Esophagus muscularis mucosa (tissue), 4 donors: ENCODE results near the gene PCSK4. TPM values are rescaled to one million over a fixed set of nuclear protein-coding genes. Genes with fewer than 3 reads are reported as not detected.

Experiments used
- DNase-seq: peaks from one replicate; pipeline ENCODE4 v3.0.0-alpha.2; 2017; ENCODE audit errors: extremely low spot score
- H3K27ac ChIP-seq, 4 donors: fragments of 200-600 bp; sonication (generic); replicated peaks in 1 of 4; 1 replicate in 3 of 4; 2 replicates in 1 of 4; pipeline ENCODE4 v1.5.1; 2016 to 2019; ENCODE audit warnings: mild to moderate bottlenecking in 1 of 4
- H3K27me3 ChIP-seq, 4 donors: fragments of 200-600 bp; sonication (generic); one replicate each; pipeline versions ENCODE4 v1.5.1 to v1.6.0; 2016 to 2019
- H3K36me3 ChIP-seq, 4 donors: fragments of 200-600 bp; sonication (generic); one replicate each; pipeline ENCODE4 v1.5.1; 2016 to 2019
- H3K4me1 ChIP-seq, 4 donors: fragments of 200-600 bp; sonication (generic); one replicate each; pipeline ENCODE4 v1.5.1; 2016 to 2019
- H3K4me3 ChIP-seq, 4 donors: fragments of 200-600 bp; sonication (generic); 1 replicate in 2 of 4; 2 replicates in 2 of 4; pipeline ENCODE4 v1.5.1; 2016 to 2019; ENCODE audit warnings: mild to moderate bottlenecking in 4 of 4, moderate library complexity in 1 of 4
- H3K9me3 ChIP-seq, 4 donors: fragments of 200-600 bp; sonication (generic); 1 replicate in 3 of 4; 2 replicates in 1 of 4; pipeline ENCODE4 v1.5.1; 2016 to 2019
- EP300 ChIP-seq: sonication (generic); formaldehyde crosslinking; IDR thresholded peaks from one replicate; pipeline ENCODE4 v1.6.1; 2017; ENCODE audit warnings: antibody characterized with exemption
- POLR2A ChIP-seq: fragments of 450-650 bp; IDR thresholded peaks from one replicate; pipeline ENCODE4 v1.6.1; 2017; ENCODE audit warnings: antibody characterized with exemption, moderate library complexity, mild to moderate bottlenecking, low read depth
- POLR2AphosphoS5 ChIP-seq, 2 donors: sonication (generic); formaldehyde crosslinking; IDR thresholded peaks; one replicate each; pipeline ENCODE4 v1.6.1; 2017; ENCODE audit warnings: antibody characterized with exemption in 2 of 2
- WGBS: methylation state at CpG from one replicate; pipeline ENCODE4 v1.1.5; 2018; 5-methylcytosine and 5-hydroxymethylcytosine counted together
- intact Hi-C: fragments of 100-400 bp; cut with DNase I; formaldehyde crosslinking; loops from one replicate; pipeline ENCODE4 v1.15.1; 2023
- total RNA-seq, 4 donors: library from RNA; depleted of rRNA; stranded (reverse); fragments of >200 nt; gene quantifications; one replicate each; pipeline versions ENCODE4 v1.1.0 to v1.2.1, GENCODE V29; 2016
- TF ChIP-seq, protein P1 (sequence below), 3 experiments: fragments of 200-600 bp in 2 of 3; fragments of 450-650 bp in 1 of 3; sonication (generic) in 2 of 3; IDR thresholded peaks; one replicate each; pipeline ENCODE4 v1.5.1; 2017 to 2019; ENCODE audit warnings: antibody characterized with exemption in 3 of 3, mild to moderate bottlenecking in 2 of 3, moderate library complexity in 1 of 3

Gene PCSK4
- total RNA-seq, 4 donors from 2014 or later: 1.9 to 5.4 (median 3.3) TPM

GRCh38 chr19:1459479-1459878 lies 30.7 kb downstream of the PCSK4 start:
- Histone ChIP-seq H3K4me1 (peaks cover 6 to 26% (median 21%) of the 10 kb centered on the region in 4 donors), H3K9me3 (no peaks in the 10 kb centered on the region), H3K4me3 (no peak overlapping the region), H3K36me3 (peaks cover 0 to 22% (median 17%) of the 10 kb centered on the region in 4 donors), H3K27me3 (peaks cover 0 to 53% (median 34%) of the 10 kb centered on the region in 4 donors), H3K27ac (no peak overlapping the region)
- DNase-seq: no peak
- TF ChIP-seq, protein P1, sequence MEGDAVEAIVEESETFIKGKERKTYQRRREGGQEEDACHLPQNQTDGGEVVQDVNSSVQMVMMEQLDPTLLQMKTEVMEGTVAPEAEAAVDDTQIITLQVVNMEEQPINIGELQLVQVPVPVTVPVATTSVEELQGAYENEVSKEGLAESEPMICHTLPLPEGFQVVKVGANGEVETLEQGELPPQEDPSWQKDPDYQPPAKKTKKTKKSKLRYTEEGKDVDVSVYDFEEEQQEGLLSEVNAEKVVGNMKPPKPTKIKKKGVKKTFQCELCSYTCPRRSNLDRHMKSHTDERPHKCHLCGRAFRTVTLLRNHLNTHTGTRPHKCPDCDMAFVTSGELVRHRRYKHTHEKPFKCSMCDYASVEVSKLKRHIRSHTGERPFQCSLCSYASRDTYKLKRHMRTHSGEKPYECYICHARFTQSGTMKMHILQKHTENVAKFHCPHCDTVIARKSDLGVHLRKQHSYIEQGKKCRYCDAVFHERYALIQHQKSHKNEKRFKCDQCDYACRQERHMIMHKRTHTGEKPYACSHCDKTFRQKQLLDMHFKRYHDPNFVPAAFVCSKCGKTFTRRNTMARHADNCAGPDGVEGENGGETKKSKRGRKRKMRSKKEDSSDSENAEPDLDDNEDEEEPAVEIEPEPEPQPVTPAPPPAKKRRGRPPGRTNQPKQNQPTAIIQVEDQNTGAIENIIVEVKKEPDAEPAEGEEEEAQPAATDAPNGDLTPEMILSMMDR (IDR thresholded peaks at IDR 0.05): no peak
- no peak for TF ChIP-seq POLR2AphosphoS5 (IDR thresholded peaks at IDR 0.05)
- TF ChIP-seq EP300: no peak
- TF ChIP-seq POLR2A: no peak
- 88% methylated on average over 9 of the region's 9 CpGs for WGBS
- intact Hi-C loops: no loop called here

- Histone ChIP-seq H3K9me3 (no peaks in the 10 kb centered on the region), H3K36me3 (peaks cover 0 to 22% (median 17%) of the 10 kb centered on the region in 4 donors), H3K4me1 (peaks cover 8 to 39% (median 33%) of the 10 kb centered on the region in 4 donors), H3K27ac (no peak overlapping the region), H3K27me3 (peaks cover 0 to 58% (median 47%) of the 10 kb centered on the region in 4 donors), H3K4me3 (no peak overlapping the region)
- DNase-seq: no peak
- intact Hi-C loops: no loop called here
- 87% methylated on average over 13 of the region's 16 CpGs for WGBS
- TF ChIP-seq, protein P1 (IDR thresholded peaks at IDR 0.05): no peak
- TF ChIP-seq EP300: no peak
- no peak for TF ChIP-seq POLR2A
Measured at GRCh38 chr19:1457892-1458291, 32.3 kb downstream of the PCSK4 start.

- 25% methylated on average over 36 of the region's 48 CpGs for WGBS
- H3K36me3 ChIP-seq: peaks cover 0 to 22% (median 17%) of the 10 kb centered on the region in 4 donors
- no peak overlapping the region for H3K4me3 ChIP-seq
- no peaks in the 10 kb centered on the region for H3K9me3 ChIP-seq
- peaks cover 8 to 46% (median 39%) of the 10 kb centered on the region in 4 donors for H3K4me1 ChIP-seq
- H3K27ac ChIP-seq: no peak overlapping the region
- peaks cover 0 to 63% (median 54%) of the 10 kb centered on the region in 4 donors for H3K27me3 ChIP-seq
- intact Hi-C loops: no loop called here
- no peak for DNase-seq
- TF ChIP-seq EP300 (no peak), POLR2AphosphoS5 (IDR thresholded peaks at IDR 0.05) (no peak), POLR2A (no peak)
- TF ChIP-seq, protein P1 (IDR thresholded peaks at IDR 0.05): no peak
Measured at GRCh38 chr19:1457031-1457739, 33.0 kb downstream of the PCSK4 start.

- 13% methylated on average over 6 of the region's 43 CpGs for WGBS
- Histone ChIP-seq H3K27ac (no peak overlapping the region), H3K27me3 (peaks cover 0 to 72% (median 63%) of the 10 kb centered on the region in 4 donors), H3K4me1 (peaks cover 8 to 51% (median 44%) of the 10 kb centered on the region in 4 donors), H3K36me3 (peaks cover 0 to 16% (median 16%) of the 10 kb centered on the region in 4 donors), H3K9me3 (no peaks in the 10 kb centered on the region), H3K4me3 (no peak overlapping the region)
- no peak for DNase-seq
- intact Hi-C loops: no loop called here
- TF ChIP-seq POLR2A (no peak), EP300 (no peak), POLR2AphosphoS5 (IDR thresholded peaks at IDR 0.05) (no peak)
- TF ChIP-seq, protein P1 (IDR thresholded peaks at IDR 0.05): no peak
Measured at GRCh38 chr19:1456121-1456900, 33.8 kb downstream of the PCSK4 start.
